WTC11 (cell line): ENCODE data around the gene EFHD1. TPM values are rescaled to one million over a fixed set of nuclear protein-coding genes. Genes with fewer than 3 reads are reported as not detected.

ENCODE experiments used
- ATAC-seq: fragments of 200-7000 bp; cut with Tn5 transposase; 2 replicates; pipeline ENCODE4 v1.10.0; 2021; ENCODE audit warnings: mild to moderate bottlenecking, moderate library complexity
- CTCF ChIA-PET: fragments of 300-600 bp; sonication (Branson Sonifier 250); formaldehyde crosslinking; loops from one replicate; lab custom pipeline; 2021; ENCODE audit warnings: antibody characterized with exemption; lab: Charles Lee
- POLR2A ChIA-PET: fragments of 350-600 bp; sonication (Branson Sonifier 250); formaldehyde crosslinking; loops from one replicate; lab custom pipeline; 2021; ENCODE audit warnings: antibody characterized with exemption; lab: Charles Lee
- DNase-seq: peaks from one replicate; pipeline ENCODE4 v3.0.0; 2021; ENCODE audit warnings: low spot score
- H3K27ac Mint-ChIP-seq: 2 replicates; pipeline ENCODE4 v1.8.0; 2021; ENCODE audit warnings: mixed read lengths
- H3K27me3 Mint-ChIP-seq: 2 replicates; pipeline ENCODE4 v1.8.0; 2021; ENCODE audit warnings: low read depth, mild to moderate bottlenecking, moderate library complexity, mixed read lengths
- H3K36me3 Mint-ChIP-seq: 2 replicates; pipeline ENCODE4 v1.8.0; 2021; ENCODE audit warnings: mixed read lengths
- H3K4me1 Mint-ChIP-seq: 2 replicates; pipeline ENCODE4 v1.8.0; 2022; ENCODE audit warnings: mixed read lengths
- H3K4me3 Mint-ChIP-seq: 2 replicates; pipeline ENCODE4 v1.8.0; 2021; ENCODE audit warnings: mild to moderate bottlenecking, moderate library complexity, mixed read lengths
- H3K9me3 Mint-ChIP-seq: 2 replicates; pipeline ENCODE4 v1.8.0; 2021; ENCODE audit warnings: mixed read lengths
- CREM ChIP-seq: sonication (generic); formaldehyde crosslinking; IDR thresholded peaks from 2 replicates; pipeline ENCODE4 v1.8.1; 2022; ENCODE audit warnings: mild to moderate bottlenecking, missing genetic modification reagents, moderate library complexity
- CTCF ChIP-seq: fragments of 200-600 bp; IDR thresholded peaks from 2 replicates; pipeline ENCODE4 v1.8.0; 2022; ENCODE audit warnings: antibody characterized with exemption
- E2F4 ChIP-seq: sonication (generic); formaldehyde crosslinking; IDR thresholded peaks from 2 replicates; pipeline ENCODE4 v1.8.1; 2022; ENCODE audit warnings: low read depth, mild to moderate bottlenecking, moderate library complexity, missing genetic modification reagents, borderline replicate concordance
- E2F5 ChIP-seq: sonication (generic); formaldehyde crosslinking; IDR thresholded peaks from 2 replicates; pipeline ENCODE4 v1.8.1; 2022; ENCODE audit warnings: mild to moderate bottlenecking, moderate library complexity, missing genetic modification reagents
- ETV6 ChIP-seq: sonication (generic); formaldehyde crosslinking; IDR thresholded peaks from 2 replicates; pipeline ENCODE4 v1.8.1; 2022; ENCODE audit warnings: mild to moderate bottlenecking, missing genetic modification reagents
- FOXP4 ChIP-seq: sonication (generic); formaldehyde crosslinking; IDR thresholded peaks from 2 replicates; pipeline ENCODE4 v1.8.0; 2022; ENCODE audit warnings: mild to moderate bottlenecking, missing genetic modification reagents
- KAT7 ChIP-seq: sonication (generic); formaldehyde crosslinking; IDR thresholded peaks from 2 replicates; pipeline ENCODE4 v1.8.1; 2023; ENCODE audit warnings: missing genetic modification reagents, mild to moderate bottlenecking, borderline replicate concordance
- RELA ChIP-seq: sonication (generic); formaldehyde crosslinking; IDR thresholded peaks from 2 replicates; pipeline ENCODE4 v1.8.1; 2022; ENCODE audit warnings: missing genetic modification reagents, mild to moderate bottlenecking, borderline replicate concordance
- RORB ChIP-seq: fragments of 250-450 bp; sonication (Bioruptor Pico); IDR thresholded peaks from 2 replicates; pipeline ENCODE4 v1.9.0; 2021; ENCODE audit warnings: mild to moderate bottlenecking
- SOX15 ChIP-seq: fragments of 250-450 bp; sonication (Bioruptor Pico); IDR thresholded peaks from 2 replicates; pipeline ENCODE4 v1.9.0; 2021; ENCODE audit warnings: mild to moderate bottlenecking
- TCF7 ChIP-seq: sonication (generic); formaldehyde crosslinking; IDR thresholded peaks from 2 replicates; pipeline ENCODE4 v1.8.0; 2022; ENCODE audit warnings: mild to moderate bottlenecking, low read depth, missing genetic modification reagents, moderate library complexity
- TEAD4 ChIP-seq: sonication (generic); formaldehyde crosslinking; IDR thresholded peaks from 2 replicates; pipeline ENCODE4 v1.8.0; 2022; ENCODE audit warnings: mild to moderate bottlenecking, missing genetic modification reagents
- ZNF263 ChIP-seq: sonication (generic); formaldehyde crosslinking; IDR thresholded peaks from 2 replicates; pipeline ENCODE4 v1.8.1; 2022; ENCODE audit warnings: low read depth, mild to moderate bottlenecking, moderate library complexity, missing genetic modification reagents
- ZNF425 ChIP-seq: fragments of 250-450 bp; sonication (Bioruptor Pico); conservative IDR thresholded peaks from 2 replicates; pipeline ENCODE4 v1.9.0; 2021; ENCODE audit warnings: mild to moderate bottlenecking
- total RNA-seq: library from RNA; stranded (reverse); gene quantifications from 3 replicates; pipeline ENCODE4 v1.2.3, GENCODE V29; 2021
- TF ChIP-seq, protein P1 (sequence below): sonication (generic); formaldehyde crosslinking; IDR thresholded peaks from 2 replicates; pipeline ENCODE4 v1.8.0; 2023; ENCODE audit warnings: missing genetic modification reagents
- TF ChIP-seq, protein P2 (sequence below): sonication (generic); formaldehyde crosslinking; IDR thresholded peaks from 2 replicates; pipeline ENCODE4 v1.8.1; 2023; ENCODE audit warnings: mild to moderate bottlenecking, missing genetic modification reagents, borderline replicate concordance
- TF ChIP-seq, protein P3 (sequence below): sonication (generic); formaldehyde crosslinking; IDR thresholded peaks from 2 replicates; pipeline ENCODE4 v1.8.0; 2022; ENCODE audit warnings: mild to moderate bottlenecking, missing genetic modification reagents

The EFHD1 gene
- total RNA-seq, 1 experiment from 2014 or later = 6.1 TPM

DNA sequence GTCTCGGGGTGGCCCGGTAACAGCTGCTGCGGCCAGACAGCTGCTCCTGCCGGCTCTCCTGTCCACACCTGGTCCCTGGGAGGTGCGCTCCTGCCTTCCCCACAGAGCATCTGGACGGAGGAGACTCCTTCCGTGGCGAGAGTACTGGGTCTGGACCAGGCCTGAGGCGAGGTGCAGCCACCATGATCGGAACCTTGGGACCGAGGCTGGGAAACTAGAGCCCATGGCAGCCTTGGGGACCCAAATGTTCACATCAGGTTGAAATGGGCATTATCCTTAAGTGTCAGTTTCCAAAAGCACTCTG lies 64.4 kb downstream of the EFHD1 start:
- DNase-seq = no peak
- H3K4me1 Mint-ChIP-seq = peaks cover 33% of the 10 kb centered on the region
- ChIA-PET CTCF (interaction anchor here (1.0 kb wide), 1 partner anchor 13 kb away, joined by 3 read pairs; no protein-coding TSS in a partner anchor), POLR2A (interaction anchor here (0.7 kb wide), 1 partner anchor 112 kb away, joined by 4 read pairs; no protein-coding TSS in a partner anchor)
- no peak for TF ChIP-seq E2F4 (CRISPR knock-in tag)
- no peak for TF ChIP-seq CREM (CRISPR knock-in tag)
- peak; percentile 52; the same call in 1 of the 2 replicates for TF ChIP-seq TEAD4 (CRISPR knock-in tag)
- 0 out of 2 replicates have a peak, but pooled peaks have one; percentile 1 for TF ChIP-seq RELA (CRISPR knock-in tag)
- no peaks in the 10 kb centered on the region for H3K27me3 Mint-ChIP-seq
- H3K4me3 Mint-ChIP-seq = peak overlapping the region; percentile 98
- peak overlapping the region; percentile 78 for H3K27ac Mint-ChIP-seq
- ATAC-seq = no peak
- H3K36me3 Mint-ChIP-seq = peaks cover 10% of the 10 kb centered on the region
- 0 out of 2 replicates have a peak, but pooled peaks cover 3% of the 10 kb centered on the region for H3K9me3 Mint-ChIP-seq

DNA sequence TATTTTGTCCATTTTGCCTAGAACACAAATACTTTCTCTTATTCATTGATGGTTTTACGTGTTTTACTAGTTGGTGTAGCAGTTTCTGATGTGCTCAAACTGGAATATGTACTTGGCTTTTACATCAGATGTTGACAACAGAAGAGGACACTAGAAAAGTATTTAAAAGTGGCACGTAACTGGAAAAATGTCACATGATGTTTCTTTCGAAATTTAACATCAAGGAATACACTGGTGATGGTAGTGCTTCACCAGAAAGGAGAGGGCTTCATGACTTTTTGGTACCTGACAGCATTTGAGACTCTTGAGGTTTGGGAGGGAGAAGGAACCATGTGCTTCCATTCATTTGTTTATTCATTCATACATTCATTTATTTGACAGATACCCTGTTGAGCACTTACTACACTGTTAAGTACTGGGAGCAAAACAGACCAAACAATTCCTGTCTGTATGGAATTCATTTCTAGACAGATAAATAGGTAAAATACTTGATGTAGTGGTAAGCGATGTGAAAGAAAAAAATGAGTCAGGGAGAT lies 65.2 kb downstream of the EFHD1 start:
- ATAC-seq = no peak
- 0 out of 2 replicates have a peak, but pooled peaks cover 3% of the 10 kb centered on the region for H3K9me3 Mint-ChIP-seq
- H3K27ac Mint-ChIP-seq = peak overlapping the region; percentile 46
- peak overlapping the region; percentile 98 for H3K4me3 Mint-ChIP-seq
- H3K4me1 Mint-ChIP-seq = peaks cover 33% of the 10 kb centered on the region
- ChIA-PET CTCF (no interaction called here), POLR2A (interaction anchor here (0.6 to 0.9 kb wide), 3 partner anchors 11 to 111 kb away, joined by 3 to 4 read pairs (median 3); no protein-coding TSS in a partner anchor)
- peaks cover 12% of the 10 kb centered on the region for H3K36me3 Mint-ChIP-seq
- no peaks in the 10 kb centered on the region for H3K27me3 Mint-ChIP-seq
- DNase-seq = no peak
- TF ChIP-seq KAT7 (CRISPR knock-in tag) (no peak), ZNF263 (CRISPR knock-in tag) (no peak), RORB (no peak), TCF7 (CRISPR knock-in tag) (no peak), CTCF (no peak), FOXP4 (CRISPR knock-in tag) (no peak), ZNF425 (no peak), E2F5 (CRISPR knock-in tag) (no peak), ETV6 (CRISPR knock-in tag) (no peak), CREM (CRISPR knock-in tag) (no peak), SOX15 (CRISPR knock-in tag) (no peak)
- TF ChIP-seq, protein P1, sequence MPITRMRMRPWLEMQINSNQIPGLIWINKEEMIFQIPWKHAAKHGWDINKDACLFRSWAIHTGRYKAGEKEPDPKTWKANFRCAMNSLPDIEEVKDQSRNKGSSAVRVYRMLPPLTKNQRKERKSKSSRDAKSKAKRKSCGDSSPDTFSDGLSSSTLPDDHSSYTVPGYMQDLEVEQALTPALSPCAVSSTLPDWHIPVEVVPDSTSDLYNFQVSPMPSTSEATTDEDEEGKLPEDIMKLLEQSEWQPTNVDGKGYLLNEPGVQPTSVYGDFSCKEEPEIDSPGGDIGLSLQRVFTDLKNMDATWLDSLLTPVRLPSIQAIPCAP (CRISPR knock-in tag) = no peak
- TF ChIP-seq, protein P2, sequence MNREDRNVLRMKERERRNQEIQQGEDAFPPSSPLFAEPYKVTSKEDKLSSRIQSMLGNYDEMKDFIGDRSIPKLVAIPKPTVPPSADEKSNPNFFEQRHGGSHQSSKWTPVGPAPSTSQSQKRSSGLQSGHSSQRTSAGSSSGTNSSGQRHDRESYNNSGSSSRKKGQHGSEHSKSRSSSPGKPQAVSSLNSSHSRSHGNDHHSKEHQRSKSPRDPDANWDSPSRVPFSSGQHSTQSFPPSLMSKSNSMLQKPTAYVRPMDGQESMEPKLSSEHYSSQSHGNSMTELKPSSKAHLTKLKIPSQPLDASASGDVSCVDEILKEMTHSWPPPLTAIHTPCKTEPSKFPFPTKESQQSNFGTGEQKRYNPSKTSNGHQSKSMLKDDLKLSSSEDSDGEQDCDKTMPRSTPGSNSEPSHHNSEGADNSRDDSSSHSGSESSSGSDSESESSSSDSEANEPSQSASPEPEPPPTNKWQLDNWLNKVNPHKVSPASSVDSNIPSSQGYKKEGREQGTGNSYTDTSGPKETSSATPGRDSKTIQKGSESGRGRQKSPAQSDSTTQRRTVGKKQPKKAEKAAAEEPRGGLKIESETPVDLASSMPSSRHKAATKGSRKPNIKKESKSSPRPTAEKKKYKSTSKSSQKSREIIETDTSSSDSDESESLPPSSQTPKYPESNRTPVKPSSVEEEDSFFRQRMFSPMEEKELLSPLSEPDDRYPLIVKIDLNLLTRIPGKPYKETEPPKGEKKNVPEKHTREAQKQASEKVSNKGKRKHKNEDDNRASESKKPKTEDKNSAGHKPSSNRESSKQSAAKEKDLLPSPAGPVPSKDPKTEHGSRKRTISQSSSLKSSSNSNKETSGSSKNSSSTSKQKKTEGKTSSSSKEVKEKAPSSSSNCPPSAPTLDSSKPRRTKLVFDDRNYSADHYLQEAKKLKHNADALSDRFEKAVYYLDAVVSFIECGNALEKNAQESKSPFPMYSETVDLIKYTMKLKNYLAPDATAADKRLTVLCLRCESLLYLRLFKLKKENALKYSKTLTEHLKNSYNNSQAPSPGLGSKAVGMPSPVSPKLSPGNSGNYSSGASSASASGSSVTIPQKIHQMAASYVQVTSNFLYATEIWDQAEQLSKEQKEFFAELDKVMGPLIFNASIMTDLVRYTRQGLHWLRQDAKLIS = no peak
- TF ChIP-seq, protein P3, sequence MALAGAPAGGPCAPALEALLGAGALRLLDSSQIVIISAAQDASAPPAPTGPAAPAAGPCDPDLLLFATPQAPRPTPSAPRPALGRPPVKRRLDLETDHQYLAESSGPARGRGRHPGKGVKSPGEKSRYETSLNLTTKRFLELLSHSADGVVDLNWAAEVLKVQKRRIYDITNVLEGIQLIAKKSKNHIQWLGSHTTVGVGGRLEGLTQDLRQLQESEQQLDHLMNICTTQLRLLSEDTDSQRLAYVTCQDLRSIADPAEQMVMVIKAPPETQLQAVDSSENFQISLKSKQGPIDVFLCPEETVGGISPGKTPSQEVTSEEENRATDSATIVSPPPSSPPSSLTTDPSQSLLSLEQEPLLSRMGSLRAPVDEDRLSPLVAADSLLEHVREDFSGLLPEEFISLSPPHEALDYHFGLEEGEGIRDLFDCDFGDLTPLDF (CRISPR knock-in tag) = no peak
